Natural killer cell (primary cell): ENCODE data around the gene KLRC1. TPM values are rescaled to one million over a fixed set of nuclear protein-coding genes. Genes with fewer than 3 reads are reported as not detected.

Experiments used
- ATAC-seq, 3 donors: fragments of 150-1000 bp in 2 of 3; fragments of 200-7000 bp in 1 of 3; cut with Tn5 transposase; 1 replicate in 1 of 3; 2 replicates in 2 of 3; pipeline ENCODE4 v1.10.0; 2021; ENCODE audit warnings: mild to moderate bottlenecking in 2 of 3, moderate library complexity in 2 of 3
- DNase-seq, 2 donors: peaks; one replicate each; pipeline versions ENCODE4 v3.0.0 to v3.0.0-alpha.2; 2013 to 2021; ENCODE audit warnings: mixed read lengths in 1 of 2
- H3K27ac ChIP-seq: one replicate; pipeline ENCODE4 v1.5.1; 2013; ENCODE audit warnings: mild to moderate bottlenecking, low read length
- H3K27me3 ChIP-seq: one replicate; pipeline ENCODE4 v1.6.1; 2013; ENCODE audit warnings: low read length; ENCODE audit not compliant: control insufficient read depth, insufficient read depth
- H3K36me3 ChIP-seq: one replicate; pipeline ENCODE4 v1.6.1; 2013; ENCODE audit warnings: low read length; ENCODE audit not compliant: control insufficient read depth, insufficient read depth
- H3K4me1 ChIP-seq: one replicate; pipeline ENCODE4 v1.6.1; 2013; ENCODE audit warnings: low read length; ENCODE audit not compliant: control insufficient read depth, insufficient read depth
- H3K4me3 ChIP-seq: one replicate; pipeline ENCODE4 v1.5.1; 2013; ENCODE audit warnings: low read length
- H3K9me3 ChIP-seq: one replicate; pipeline ENCODE4 v1.6.1; 2013; ENCODE audit warnings: low read length; ENCODE audit not compliant: control insufficient read depth, insufficient read depth
- H3K27ac Mint-ChIP-seq, 2 donors: one replicate each; pipeline ENCODE4 v1.8.0; 2022; ENCODE audit warnings: mild to moderate bottlenecking in 2 of 2, mixed read lengths in 2 of 2, moderate library complexity in 1 of 2
- H3K27me3 Mint-ChIP-seq, 2 donors: one replicate each; pipeline ENCODE4 v1.8.0; 2022; ENCODE audit warnings: low read depth in 2 of 2, mixed read lengths in 2 of 2
- H3K36me3 Mint-ChIP-seq: one replicate; pipeline ENCODE4 v1.8.0; 2022; ENCODE audit warnings: mixed read lengths
- H3K4me1 Mint-ChIP-seq, 2 donors: one replicate each; pipeline ENCODE4 v1.8.0; 2022; ENCODE audit warnings: mixed read lengths in 2 of 2
- H3K4me3 Mint-ChIP-seq: one replicate; pipeline ENCODE4 v1.8.0; 2022; ENCODE audit warnings: mild to moderate bottlenecking, moderate library complexity, mixed read lengths
- H3K9me3 Mint-ChIP-seq, 2 donors: one replicate each; pipeline ENCODE4 v1.8.0; 2022; ENCODE audit warnings: mixed read lengths in 2 of 2
- WGBS: methylation state at CpG from one replicate; pipeline ENCODE4 v1.1.7; 2013; ENCODE audit warnings: missing lambda C conversion rate; ENCODE audit not compliant: insufficient coverage; 5-methylcytosine and 5-hydroxymethylcytosine counted together
- intact Hi-C: fragments of 100-400 bp; cut with micrococcal nuclease; formaldehyde crosslinking; loops from one replicate; pipeline ENCODE4 v1.14.2; 2022
- total RNA-seq, 4 donors: library from RNA; stranded (reverse); fragments of 120-200 nt in 1 of 4; gene quantifications; one replicate each; pipeline versions ENCODE4 v1.2.3 to v1.2.4, GENCODE V29; 2013 to 2022
- TF ChIP-seq, protein P1 (sequence below): fragments of 200-600 bp; IDR thresholded peaks from one replicate; pipeline ENCODE4 v1.8.0; 2022; ENCODE audit warnings: antibody characterized with exemption

KLRC1 gene
- total RNA-seq, 3 donors from 2014 or later (not counting 1 experiment from before 2014, with no cell fraction given) = 30.0 to 180 (median 83.1) TPM

DNA sequence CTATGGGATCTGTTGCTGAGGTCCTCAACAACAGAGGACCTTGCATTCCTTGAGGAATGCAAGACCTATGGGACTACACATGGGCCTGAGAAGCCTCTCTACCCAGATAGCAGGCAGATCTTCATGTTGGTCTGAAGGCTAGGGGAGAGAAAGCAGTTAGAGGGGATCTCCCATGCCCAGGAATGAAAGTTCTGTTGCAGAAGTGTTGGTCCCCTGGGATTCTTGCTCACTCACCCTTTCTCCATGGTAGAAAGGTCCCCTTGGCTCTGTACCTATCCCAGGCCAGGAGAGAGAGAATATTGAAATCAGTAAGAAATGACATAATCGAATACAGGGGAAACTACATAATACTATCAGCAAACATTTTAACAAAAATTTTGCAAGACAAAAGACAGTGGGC, 16.5 kb upstream of the KLRC1 start:
- intact Hi-C loops = no loop called here
- Mint-ChIP-seq H3K27me3 (peaks cover 3 to 16% of the 10 kb centered on the region in 2 donors), H3K36me3 (peaks cover 19% of the 10 kb centered on the region), H3K4me3 (no peak overlapping the region), H3K27ac (no peak overlapping the region), H3K9me3 (peaks cover 0 to 2% of the 10 kb centered on the region in 2 donors), H3K4me1 (peaks cover 7 to 11% of the 10 kb centered on the region in 2 donors)
- H3K36me3 ChIP-seq = no peaks in the 10 kb centered on the region
- no peaks in the 10 kb centered on the region for H3K4me1 ChIP-seq
- TF ChIP-seq, protein P1, sequence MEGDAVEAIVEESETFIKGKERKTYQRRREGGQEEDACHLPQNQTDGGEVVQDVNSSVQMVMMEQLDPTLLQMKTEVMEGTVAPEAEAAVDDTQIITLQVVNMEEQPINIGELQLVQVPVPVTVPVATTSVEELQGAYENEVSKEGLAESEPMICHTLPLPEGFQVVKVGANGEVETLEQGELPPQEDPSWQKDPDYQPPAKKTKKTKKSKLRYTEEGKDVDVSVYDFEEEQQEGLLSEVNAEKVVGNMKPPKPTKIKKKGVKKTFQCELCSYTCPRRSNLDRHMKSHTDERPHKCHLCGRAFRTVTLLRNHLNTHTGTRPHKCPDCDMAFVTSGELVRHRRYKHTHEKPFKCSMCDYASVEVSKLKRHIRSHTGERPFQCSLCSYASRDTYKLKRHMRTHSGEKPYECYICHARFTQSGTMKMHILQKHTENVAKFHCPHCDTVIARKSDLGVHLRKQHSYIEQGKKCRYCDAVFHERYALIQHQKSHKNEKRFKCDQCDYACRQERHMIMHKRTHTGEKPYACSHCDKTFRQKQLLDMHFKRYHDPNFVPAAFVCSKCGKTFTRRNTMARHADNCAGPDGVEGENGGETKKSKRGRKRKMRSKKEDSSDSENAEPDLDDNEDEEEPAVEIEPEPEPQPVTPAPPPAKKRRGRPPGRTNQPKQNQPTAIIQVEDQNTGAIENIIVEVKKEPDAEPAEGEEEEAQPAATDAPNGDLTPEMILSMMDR = no peak
- no peaks in the 10 kb centered on the region for H3K9me3 ChIP-seq
- WGBS = no CpG with 5 or more reads among the region's 1 CpG
- ATAC-seq = no peak
- no peak for DNase-seq
- no peaks in the 10 kb centered on the region for H3K27me3 ChIP-seq
- no peak overlapping the region for H3K4me3 ChIP-seq
- no peak overlapping the region for H3K27ac ChIP-seq

DNA sequence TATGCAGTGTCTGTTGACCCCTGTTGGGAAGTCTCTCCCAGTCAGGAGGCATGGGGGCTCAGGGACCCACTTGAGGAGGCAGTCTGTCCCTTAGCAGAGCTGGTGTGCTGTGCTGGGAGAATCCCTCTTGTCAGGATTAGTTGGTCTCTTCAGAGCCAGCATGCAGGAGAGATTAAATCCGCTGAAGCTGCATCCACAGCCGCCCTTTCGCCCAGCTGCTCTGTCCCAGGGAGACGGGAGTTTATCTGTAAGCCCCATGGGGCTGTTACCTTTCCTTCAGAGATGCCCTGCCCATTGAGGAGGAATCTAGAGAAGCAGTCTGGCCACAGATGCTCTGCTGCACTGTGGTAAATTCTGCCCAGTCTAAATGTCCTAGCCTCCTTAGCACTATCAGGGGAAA, 13.1 kb upstream of the KLRC1 start:
- Mint-ChIP-seq H3K4me1 (peaks cover 7 to 11% of the 10 kb centered on the region in 2 donors), H3K36me3 (peaks cover 43% of the 10 kb centered on the region), H3K27me3 (peaks cover 3 to 16% of the 10 kb centered on the region in 2 donors), H3K27ac (no peak overlapping the region), H3K4me3 (no peak overlapping the region), H3K9me3 (peaks cover 2 to 4% of the 10 kb centered on the region in 2 donors)
- DNase-seq (no peak), ATAC-seq (no peak)
- no peaks in the 10 kb centered on the region for H3K9me3 ChIP-seq
- intact Hi-C loops = no loop called here
- no peak overlapping the region for H3K4me3 ChIP-seq
- TF ChIP-seq, protein P1 = no peak
- H3K36me3 ChIP-seq = no peaks in the 10 kb centered on the region
- no peaks in the 10 kb centered on the region for H3K4me1 ChIP-seq
- H3K27me3 ChIP-seq = no peaks in the 10 kb centered on the region
- 97% methylated on average over 4 of the region's 4 CpGs for WGBS
- no peak overlapping the region for H3K27ac ChIP-seq

DNA sequence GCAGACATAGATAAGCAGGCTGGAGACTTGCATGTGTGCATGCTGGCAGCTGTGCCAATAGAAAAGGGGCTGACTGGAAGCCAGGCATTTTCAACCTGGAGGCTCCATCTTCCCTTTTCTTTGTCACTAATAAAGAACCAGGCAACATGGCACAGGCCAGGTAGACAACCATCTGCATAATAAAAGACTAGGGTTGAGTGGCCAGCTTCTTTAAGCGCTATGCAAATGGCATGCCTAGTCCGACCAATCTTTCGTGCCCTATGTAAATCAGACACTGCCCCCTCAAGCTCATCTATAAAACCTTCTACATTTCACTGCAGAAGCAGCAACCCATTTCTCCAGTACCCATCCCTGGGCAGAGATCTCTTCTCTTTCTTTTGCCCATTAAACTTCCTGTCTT, 4.6 kb upstream of the KLRC1 start:
- 95% methylated on average over 3 of the region's 3 CpGs for WGBS
- no peak for DNase-seq
- H3K27ac Mint-ChIP-seq = no peak overlapping the region
- ATAC-seq = no peak
- intact Hi-C loops = no loop called here
- Histone ChIP-seq H3K36me3 (no peaks in the 10 kb centered on the region), H3K27me3 (no peaks in the 10 kb centered on the region), H3K4me1 (peaks cover 15% of the 10 kb centered on the region), H3K4me3 (no peak overlapping the region), H3K9me3 (peaks cover 11% of the 10 kb centered on the region), H3K27ac (no peak overlapping the region)
- peaks cover 27 to 38% of the 10 kb centered on the region in 2 donors for H3K4me1 Mint-ChIP-seq
- TF ChIP-seq, protein P1 = no peak
- no peak overlapping the region for H3K4me3 Mint-ChIP-seq
- H3K27me3 Mint-ChIP-seq = no peaks in the 10 kb centered on the region
- peaks cover 45% of the 10 kb centered on the region for H3K36me3 Mint-ChIP-seq
- H3K9me3 Mint-ChIP-seq = peaks cover 12 to 14% of the 10 kb centered on the region in 2 donors

DNA sequence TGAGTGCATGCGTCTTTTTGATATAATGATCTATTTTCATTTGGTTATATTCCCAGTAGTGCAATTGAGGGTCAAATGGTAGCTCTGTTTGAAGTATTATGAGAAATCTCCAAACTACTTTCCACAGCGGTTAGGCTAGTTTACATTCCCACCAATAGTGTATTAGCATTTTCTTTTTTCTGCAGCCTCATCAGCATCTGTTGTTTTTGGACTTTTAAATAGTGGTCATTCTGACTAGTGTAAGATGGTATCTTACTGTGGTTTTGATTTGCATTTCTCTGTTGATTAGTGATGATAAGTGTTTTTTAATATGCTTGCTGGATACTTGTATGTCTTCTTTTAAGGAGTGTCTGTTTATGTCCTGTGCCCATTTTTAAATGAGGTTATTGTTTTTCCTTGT, 3.7 kb upstream of the KLRC1 start:
- H3K4me1 ChIP-seq = peaks cover 15% of the 10 kb centered on the region
- no peak overlapping the region for H3K27ac ChIP-seq
- Mint-ChIP-seq H3K36me3 (peaks cover 36% of the 10 kb centered on the region), H3K4me3 (no peak overlapping the region), H3K9me3 (peaks cover 9 to 14% of the 10 kb centered on the region in 2 donors), H3K27ac (no peak overlapping the region), H3K27me3 (no peaks in the 10 kb centered on the region), H3K4me1 (peaks cover 27 to 38% of the 10 kb centered on the region in 2 donors)
- H3K4me3 ChIP-seq = no peak overlapping the region
- no peak for ATAC-seq
- no peaks in the 10 kb centered on the region for H3K27me3 ChIP-seq
- peaks cover 11% of the 10 kb centered on the region for H3K9me3 ChIP-seq
- TF ChIP-seq, protein P1 = no peak
- no peak for DNase-seq
- intact Hi-C loops = no loop called here
- no CpG with 5 or more reads among the region's 2 CpGs for WGBS
- H3K36me3 ChIP-seq = no peaks in the 10 kb centered on the region
